DMS153 (cell line): ENCODE data around the gene RNASE12.
"Not testable (repeated sequence)": the region's sequence is repeated elsewhere in the genome, so short reads cannot be mapped to it uniquely, and the experiment has no call there.

ENCODE experiments used
- DNase-seq: peaks from one replicate; lab custom pipeline; 2025; lab: John Stamatoyannopoulos, UW

The RNASE12 gene

DNA sequence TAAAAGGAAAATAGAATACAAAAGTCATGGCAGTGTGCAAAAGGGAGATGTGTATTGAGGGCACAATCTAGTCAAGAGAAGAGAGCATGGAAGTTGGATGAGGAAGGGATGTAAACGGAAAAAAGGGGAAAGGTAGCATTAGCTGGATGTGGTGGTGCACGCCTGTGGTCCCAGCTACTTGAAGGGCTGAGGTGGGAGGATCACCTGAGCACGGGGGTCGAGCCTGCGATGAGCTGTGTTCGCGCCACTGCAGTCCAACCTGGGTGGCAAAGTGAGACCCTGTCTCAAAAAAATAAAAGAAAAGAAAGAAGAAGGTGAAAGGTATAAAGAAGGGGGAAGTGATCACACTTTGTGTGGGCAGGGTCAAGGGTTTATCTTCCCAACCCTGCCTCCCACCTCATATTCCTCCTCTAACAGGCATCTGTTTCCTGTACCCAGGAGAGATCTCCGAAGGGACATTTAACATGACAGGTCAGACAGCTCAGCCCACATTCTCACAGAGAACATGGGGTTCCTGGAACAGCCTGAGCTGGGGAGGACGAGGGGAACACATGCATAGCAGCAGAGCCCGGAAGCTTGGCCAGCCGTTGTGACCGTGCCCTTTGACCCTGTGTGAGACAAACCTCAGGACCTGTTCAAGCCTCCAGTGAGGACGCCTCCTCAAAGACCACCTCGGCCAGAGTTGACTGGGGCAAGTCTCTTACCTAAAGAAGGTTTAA is 12.2 kb downstream of the RNASE12 start:
- DNase-seq: no peak

GRCh38 chr14:20578325-20578724 is 12.9 kb downstream of the RNASE12 start:
- DNase-seq: no peak

DNA sequence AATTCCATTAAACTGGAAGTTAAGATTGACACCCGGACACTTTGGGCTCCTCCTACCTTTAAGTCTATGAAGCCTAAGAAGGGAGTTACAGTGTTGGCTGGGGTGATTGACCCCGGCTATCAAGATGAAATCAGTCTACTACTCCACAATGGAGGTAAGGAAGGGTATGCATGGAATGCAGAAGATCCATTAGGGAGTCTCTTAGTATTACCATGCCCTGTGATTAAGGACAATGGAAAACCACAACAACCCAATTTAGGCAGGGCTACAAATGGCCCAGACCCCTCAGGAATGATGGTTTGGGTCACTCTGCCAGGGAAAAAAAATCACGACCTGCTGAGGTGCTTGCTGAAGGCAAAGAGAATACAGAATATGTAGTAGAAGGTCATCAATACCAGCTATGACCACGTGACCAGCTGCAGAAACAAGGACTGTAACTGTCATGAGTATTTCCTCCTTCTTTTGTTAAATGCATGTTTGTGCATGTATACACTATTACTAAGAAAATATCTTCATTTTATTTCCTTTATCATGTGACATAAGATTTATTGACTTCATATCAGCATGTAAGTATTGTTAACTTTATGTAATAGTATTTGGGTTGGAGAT is 18.7 kb downstream of the RNASE12 start:
- not testable (repeated sequence) for DNase-seq

DNA sequence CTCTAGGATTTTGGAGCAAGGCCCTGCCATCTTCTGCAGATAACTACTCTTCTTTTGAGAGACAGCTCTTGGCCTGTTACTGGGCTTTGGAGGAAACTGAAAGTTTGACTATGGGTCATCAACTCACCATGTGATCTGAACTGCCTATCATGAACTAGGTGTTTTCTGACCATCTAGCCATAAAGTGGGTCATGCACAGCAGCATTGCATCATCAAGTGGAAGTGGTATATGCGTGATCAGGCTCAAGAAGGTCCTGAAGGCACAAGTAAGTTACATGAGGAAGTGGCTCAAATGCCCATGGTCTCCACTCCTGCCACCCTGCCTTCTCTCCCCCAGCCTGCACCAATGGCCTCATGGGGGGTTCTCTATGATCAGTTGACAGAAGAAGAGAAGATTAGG is 20.5 kb downstream of the RNASE12 start:
- DNase-seq: not testable (repeated sequence)

DNA sequence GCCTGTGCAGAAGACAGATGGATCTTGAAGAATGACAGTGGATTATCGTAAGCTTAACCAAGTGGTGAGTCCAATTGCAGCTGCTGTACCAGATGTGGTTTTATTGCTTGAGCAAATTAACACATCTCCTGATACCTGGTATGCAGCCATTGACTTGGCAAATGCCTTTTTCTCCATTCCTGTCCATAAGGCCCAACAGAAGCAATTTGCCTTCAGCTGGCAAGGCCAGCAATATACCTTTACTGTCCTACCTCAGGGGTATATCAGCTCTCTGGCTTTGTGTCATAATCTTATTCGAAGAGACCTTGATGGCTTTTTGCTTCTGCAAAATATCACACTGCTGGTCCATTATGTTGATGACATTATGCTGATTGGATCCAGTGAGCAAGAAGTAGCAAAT is 21.3 kb downstream of the RNASE12 start:
- not testable (repeated sequence) for DNase-seq

- DNase-seq: no peak
These were observed 22.1 kb downstream of the RNASE12 start for GRCh38 chr14:20569066-20569465.

DNA sequence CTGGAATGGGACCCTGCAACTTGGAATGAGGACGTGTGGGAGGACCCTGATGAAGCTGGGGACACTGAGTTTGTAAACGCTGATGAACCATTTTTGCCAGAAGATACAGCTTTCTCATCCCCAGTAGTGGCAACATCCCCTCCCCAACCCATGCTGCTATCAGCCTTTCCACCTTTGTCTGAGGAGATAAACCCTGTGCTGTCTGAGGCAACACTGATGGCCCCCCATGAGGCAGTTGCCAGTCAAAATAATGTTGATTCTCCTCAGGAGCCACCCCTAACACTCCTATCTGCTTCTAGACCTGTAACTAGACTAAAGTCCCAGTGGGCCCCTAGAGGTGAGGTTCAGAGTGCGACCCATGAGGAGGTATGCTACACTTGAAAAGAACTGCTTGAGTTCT is 22.8 kb downstream of the RNASE12 start:
- DNase-seq: no peak

DNA sequence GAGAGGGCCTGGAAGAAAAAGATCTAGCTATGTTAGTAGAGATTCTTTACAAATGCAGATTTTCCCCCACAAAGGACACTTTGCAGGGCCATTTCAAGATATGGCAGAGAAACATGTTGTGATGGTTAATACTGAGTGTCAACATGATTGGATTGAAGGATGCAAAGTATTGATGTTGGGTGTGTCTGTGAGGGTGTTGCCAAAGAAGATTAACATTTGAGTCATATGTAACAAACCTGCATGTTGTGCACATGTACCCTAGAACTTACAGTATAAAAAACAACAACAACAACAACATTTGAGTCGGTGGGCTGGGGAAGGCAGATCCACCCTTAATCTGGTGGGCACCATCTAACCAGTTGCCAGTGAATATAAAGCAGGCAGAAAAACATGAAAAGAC is 24.0 kb downstream of the RNASE12 start:
- DNase-seq: not testable (repeated sequence)

DNA sequence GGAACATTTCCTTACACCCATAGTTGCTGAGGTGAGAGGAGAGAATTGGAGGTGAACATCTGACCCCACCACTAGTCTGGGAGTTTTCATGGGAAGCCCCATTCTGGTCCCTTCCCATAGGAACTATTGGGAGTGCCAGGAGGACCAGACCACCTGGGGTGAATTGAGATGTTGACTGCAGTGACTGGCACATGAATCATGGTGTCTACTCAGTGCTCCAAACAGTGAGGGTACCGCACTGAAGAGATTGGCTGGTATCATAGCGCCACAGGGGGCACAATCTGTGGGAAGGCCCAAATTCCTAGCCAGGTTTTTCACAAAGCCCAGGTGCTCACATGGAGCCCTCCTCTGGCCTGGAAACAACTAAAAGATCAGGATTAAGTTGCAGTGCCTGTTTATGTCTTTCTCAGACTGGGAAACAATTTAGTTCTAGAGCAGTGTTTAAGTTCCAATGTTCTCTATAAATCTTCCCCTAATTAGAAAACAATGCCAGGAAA is 26.6 kb downstream of the RNASE12 start:
- DNase-seq: no peak

- DNase-seq: no peak
These were observed 27.2 kb downstream of the RNASE12 start for GRCh38 chr14:20563971-20564370.

DNA sequence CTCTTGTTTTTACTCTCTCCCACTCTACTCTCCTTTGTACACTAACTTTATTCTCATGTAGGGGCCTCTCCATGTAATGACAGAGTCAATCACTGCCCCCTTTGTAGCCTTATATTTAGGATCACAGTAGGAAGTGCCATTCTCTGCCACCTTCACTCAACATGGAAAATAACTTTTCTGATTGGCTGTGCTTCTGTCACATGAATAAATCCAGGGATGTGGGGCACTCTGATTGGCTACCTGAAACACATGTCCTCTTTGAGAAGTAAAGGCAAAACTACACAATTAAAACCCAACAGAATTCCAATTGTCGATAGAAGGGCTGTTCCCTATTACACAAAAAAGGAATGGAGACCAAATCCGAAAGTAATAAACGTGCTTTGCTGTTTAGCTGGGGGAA is 30.2 kb downstream of the RNASE12 start, which contains the start of gene RNASE9:
Gene RNASE9 (minus strand): TSS at position 87 of the 400 bp plus-strand sequence.
- no peak for DNase-seq

GRCh38 chr14:20559461-20559904 is 31.7 kb downstream of the RNASE12 start:
- no peak for DNase-seq

- DNase-seq: no peak
These were observed 34.0 kb downstream of the RNASE12 start for GRCh38 chr14:20557212-20557542.

- no peak for DNase-seq
These were observed 34.5 kb downstream of the RNASE12 start for GRCh38 chr14:20556500-20557211.

DNA sequence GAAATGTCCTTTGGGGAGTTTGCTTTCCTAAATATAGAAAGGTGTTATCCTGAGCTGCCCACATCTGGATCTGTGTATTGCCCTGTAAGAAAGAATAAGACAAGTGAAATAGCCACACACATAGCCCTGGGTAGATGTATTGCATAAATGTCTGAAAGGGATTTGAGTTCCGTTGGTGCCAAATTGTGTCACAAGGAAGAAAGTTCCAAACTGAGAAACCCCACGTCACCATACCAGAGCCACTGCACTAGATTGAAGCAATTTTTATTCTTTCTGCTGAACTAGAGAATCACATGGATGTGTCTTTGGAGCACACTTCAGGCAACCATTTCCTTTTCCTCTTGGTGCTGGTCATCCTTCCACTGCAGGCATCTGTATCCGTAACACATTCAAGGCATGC is 35.3 kb downstream of the RNASE12 start:
- no peak for DNase-seq

GRCh38 chr14:20553024-20553423 is 38.2 kb downstream of the RNASE12 start:
- no peak for DNase-seq

DNA sequence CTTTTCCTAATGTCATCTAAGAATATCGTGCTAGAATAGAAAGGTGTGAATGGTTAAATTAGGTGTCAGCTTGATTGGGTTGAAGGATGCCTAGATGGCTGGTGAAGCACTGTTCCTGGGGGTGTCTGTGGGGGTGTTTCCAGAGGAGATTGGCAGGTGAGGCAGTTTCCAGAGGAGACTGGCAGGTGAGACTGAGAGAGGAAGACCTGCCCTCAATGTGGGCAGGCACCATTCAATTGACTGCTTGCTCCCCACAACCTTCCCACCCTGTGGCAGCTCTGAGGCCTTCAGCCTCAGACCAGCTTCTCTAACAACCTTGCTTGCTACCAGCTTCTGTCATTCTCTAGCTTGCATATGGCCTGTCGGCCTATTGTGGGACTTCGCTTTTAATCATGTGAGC is 39.6 kb downstream of the RNASE12 start:
- DNase-seq: no peak

DNA sequence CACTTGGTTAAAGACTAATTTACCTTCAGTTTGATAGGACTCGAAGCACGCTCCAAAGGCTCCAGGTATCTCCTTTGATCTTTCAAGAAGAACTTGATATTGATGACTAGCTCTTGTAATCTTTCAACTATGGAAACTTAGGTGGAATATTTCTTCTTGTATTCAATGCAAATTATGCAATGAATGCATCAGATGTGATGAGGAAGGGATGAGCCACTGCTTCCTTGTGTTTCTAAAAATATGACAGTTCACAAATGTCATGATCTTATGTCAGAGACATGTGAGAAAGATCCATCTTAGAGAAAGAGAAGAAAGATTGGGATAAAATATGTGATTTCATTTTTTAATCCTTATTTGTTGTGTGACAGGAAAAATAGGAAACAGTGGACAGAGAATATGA is 40.2 kb downstream of the RNASE12 start:
- DNase-seq: no peak

- no peak for DNase-seq
These were observed 42.6 kb downstream of the RNASE12 start for GRCh38 chr14:20548414-20549158.

- no peak for DNase-seq
These were observed 44.3 kb downstream of the RNASE12 start for GRCh38 chr14:20546877-20547276.
